ENCODE data around the gene DNMT3L. TPM values are rescaled to one million over a fixed set of nuclear protein-coding genes. Genes with fewer than 3 reads are reported as not detected.

The DNMT3L gene
- total and polyA plus RNA-seq, 7 experiments from 2014 or later, result not detected

DNA sequence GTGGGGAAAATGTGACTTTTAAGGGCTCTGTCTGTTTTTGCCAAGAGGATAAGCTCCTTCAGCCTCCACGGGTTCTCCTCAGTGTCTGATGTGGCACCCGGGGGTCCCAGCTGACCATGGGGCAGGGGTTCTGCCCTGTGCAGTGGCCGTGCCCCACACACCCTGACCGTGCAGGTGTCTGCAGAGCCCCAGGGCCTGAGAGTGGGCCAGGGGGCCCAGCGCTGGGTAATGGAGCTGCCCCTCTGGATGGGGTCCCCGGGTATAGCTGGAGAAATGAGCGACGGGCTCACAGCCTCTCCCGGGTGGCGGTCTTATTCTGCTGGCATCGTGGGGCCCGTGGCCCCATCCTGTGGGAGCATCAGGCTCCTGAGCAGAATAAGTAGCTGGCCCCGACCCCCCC, 35.2 kb upstream of the DNMT3L start:
- ATAC-seq (no peak), DNase-seq (no peak)
- Mint-ChIP-seq H3K4me3 (peak overlapping the region in 1 of 10 donors; percentile 16), H3K4me1 (peaks cover 22 to 49% (median 36%) of the 10 kb centered on the region in 7 donors), H3K9me3 (no peaks in the 10 kb centered on the region), H3K27me3 (no peaks in the 10 kb centered on the region), H3K27ac (no peak overlapping the region), H3K36me3 (peaks cover 0 to 2% (median 0%) of the 10 kb centered on the region in 5 donors)
- H3K4me3 ChIP-seq (ENCODE audit: low read length), result no peak overlapping the region
- H3K27me3 ChIP-seq (ENCODE audit: control insufficient read depth in 2 of 2, insufficient read depth in 2 of 2, low read length in 2 of 2), result no peaks in the 10 kb centered on the region
- ChIA-PET POLR2A (interaction anchor here (0.8 kb wide), 1 partner anchor 48 kb away, joined by 3 read pairs; no protein-coding TSS in a partner anchor), CTCF (interaction anchor here (0.8 to 1.2 kb wide), 3 partner anchors 24 to 780 kb away, joined by 3 to 4 read pairs (median 3); no protein-coding TSS in a partner anchor)
- H3K27ac ChIP-seq (ENCODE audit: low read depth, low read length), result no peak overlapping the region
- H3K4me1 ChIP-seq (ENCODE audit: control insufficient read depth in 2 of 2, insufficient read depth in 2 of 2, low read length in 2 of 2), result peaks cover 22 to 44% of the 10 kb centered on the region in 2 donors
- no peaks in the 10 kb centered on the region for H3K9me3 ChIP-seq (ENCODE audit: control insufficient read depth in 2 of 3, low read length in 3 of 3)
- intact Hi-C loops (cut with micrococcal nuclease), result no loop called here
- no peaks in the 10 kb centered on the region for H3K36me3 ChIP-seq (ENCODE audit: control insufficient read depth in 2 of 3, insufficient read depth in 3 of 3, low read length in 3 of 3)

DNA sequence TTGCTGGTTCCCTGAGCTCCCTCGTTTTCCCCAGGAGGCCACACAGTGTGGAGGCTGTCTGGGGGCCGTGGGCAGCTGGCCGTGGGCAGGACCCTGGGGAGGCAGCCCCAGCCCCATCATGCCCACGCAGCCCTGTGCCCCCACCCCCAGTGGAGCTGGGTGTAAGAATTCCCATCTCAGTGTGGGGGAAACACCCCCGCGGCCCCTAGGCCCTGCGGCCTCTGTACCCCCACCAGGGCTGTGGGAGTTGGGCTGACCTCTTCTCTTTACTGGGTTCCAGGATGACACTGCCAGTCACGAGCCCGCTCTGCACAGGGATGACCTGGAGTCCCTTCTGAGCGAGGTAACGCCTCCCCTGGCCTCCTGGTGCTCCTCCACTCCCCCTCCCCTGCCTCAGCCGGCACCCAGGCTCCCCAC, 34.4 kb upstream of the DNMT3L start:
- Histone ChIP-seq H3K4me3 (ENCODE audit: low read length) (no peak overlapping the region), H3K9me3 (ENCODE audit: control insufficient read depth in 2 of 3, low read length in 3 of 3) (no peaks in the 10 kb centered on the region), H3K4me1 (ENCODE audit: control insufficient read depth in 2 of 2, insufficient read depth in 2 of 2, low read length in 2 of 2) (peaks cover 18 to 36% of the 10 kb centered on the region in 2 donors), H3K27ac (ENCODE audit: low read depth, low read length) (no peak overlapping the region), H3K36me3 (ENCODE audit: control insufficient read depth in 2 of 3, insufficient read depth in 3 of 3, low read length in 3 of 3) (no peaks in the 10 kb centered on the region), H3K27me3 (ENCODE audit: control insufficient read depth in 2 of 2, insufficient read depth in 2 of 2, low read length in 2 of 2) (no peaks in the 10 kb centered on the region)
- H3K4me3 Mint-ChIP-seq, result no peak overlapping the region
- ATAC-seq (no peak), DNase-seq (no peak)
- peaks cover 0 to 2% (median 0%) of the 10 kb centered on the region in 5 donors for H3K36me3 Mint-ChIP-seq
- H3K4me1 Mint-ChIP-seq, result peaks cover 15 to 41% (median 30%) of the 10 kb centered on the region in 7 donors
- ChIA-PET POLR2A (interaction anchor here (0.5 kb wide), 1 partner anchor 211 kb away, joined by 3 read pairs; no protein-coding TSS in a partner anchor), CTCF (interaction anchor here (1.1 kb wide), 1 partner anchor 23 kb away, joined by 3 read pairs; no protein-coding TSS in a partner anchor)
- H3K9me3 Mint-ChIP-seq, result no peaks in the 10 kb centered on the region
- no peak overlapping the region for H3K27ac Mint-ChIP-seq
- H3K27me3 Mint-ChIP-seq, result no peaks in the 10 kb centered on the region
- intact Hi-C loops (cut with micrococcal nuclease), result no loop called here

GRCh38 chr21:44295646-44296045, 33.9 kb upstream of the DNMT3L start:
- H3K4me1 ChIP-seq (ENCODE audit: control insufficient read depth in 2 of 2, insufficient read depth in 2 of 2, low read length in 2 of 2), result peaks cover 14 to 31% of the 10 kb centered on the region in 2 donors
- no peak overlapping the region for H3K27ac ChIP-seq (ENCODE audit: low read depth, low read length)
- H3K4me3 ChIP-seq (ENCODE audit: low read length), result no peak overlapping the region
- no peaks in the 10 kb centered on the region for H3K9me3 Mint-ChIP-seq
- peaks cover 11 to 36% (median 27%) of the 10 kb centered on the region in 7 donors for H3K4me1 Mint-ChIP-seq
- ATAC-seq, result no peak
- no peaks in the 10 kb centered on the region for H3K36me3 ChIP-seq (ENCODE audit: control insufficient read depth in 2 of 3, insufficient read depth in 3 of 3, low read length in 3 of 3)
- H3K9me3 ChIP-seq (ENCODE audit: control insufficient read depth in 2 of 3, low read length in 3 of 3), result no peaks in the 10 kb centered on the region
- H3K27me3 Mint-ChIP-seq, result no peaks in the 10 kb centered on the region
- H3K4me3 Mint-ChIP-seq, result peak overlapping the region in 1 of 10 donors; percentile 52
- ChIA-PET POLR2A (interaction anchor here (0.5 kb wide), 1 partner anchor 210 kb away, joined by 3 read pairs; no protein-coding TSS in a partner anchor), CTCF (no interaction called here)
- no peak for DNase-seq
- H3K36me3 Mint-ChIP-seq, result peaks cover 0 to 2% (median 0%) of the 10 kb centered on the region in 5 donors
- no peaks in the 10 kb centered on the region for H3K27me3 ChIP-seq (ENCODE audit: control insufficient read depth in 2 of 2, insufficient read depth in 2 of 2, low read length in 2 of 2)
- peak overlapping the region in 6 of 9 donors; percentile 56 to 82 (median 58) for H3K27ac Mint-ChIP-seq
- intact Hi-C loops (cut with micrococcal nuclease), result no loop called here

DNA sequence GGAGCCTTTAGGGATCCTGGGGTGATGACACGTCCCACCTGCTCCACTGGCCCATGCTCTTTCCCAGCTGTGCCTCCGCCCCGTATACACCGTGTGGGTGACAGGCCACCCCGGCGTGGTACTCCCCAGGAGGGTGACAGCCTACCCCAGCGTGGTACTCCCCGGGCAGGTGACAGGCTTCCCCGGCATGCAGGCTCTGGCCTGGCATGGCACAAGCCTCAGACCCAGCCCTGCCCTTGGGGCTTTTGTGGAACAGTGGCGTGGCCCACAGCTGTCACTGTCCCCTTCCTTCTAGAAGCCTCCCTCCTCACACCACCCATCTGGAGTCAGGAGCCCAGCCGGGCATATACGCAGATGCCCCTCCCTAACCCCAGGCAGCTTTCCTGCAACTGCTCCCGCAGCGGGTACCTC, 33.5 kb upstream of the DNMT3L start:
- Mint-ChIP-seq H3K4me3 (peak overlapping the region in 4 of 10 donors; percentile 5 to 52 (median 31)), H3K9me3 (no peaks in the 10 kb centered on the region), H3K27ac (peak overlapping the region in 6 of 9 donors; percentile 56 to 89 (median 66)), H3K36me3 (peaks cover 0 to 2% (median 0%) of the 10 kb centered on the region in 5 donors), H3K4me1 (peaks cover 11 to 36% (median 27%) of the 10 kb centered on the region in 7 donors), H3K27me3 (no peaks in the 10 kb centered on the region)
- H3K36me3 ChIP-seq (ENCODE audit: control insufficient read depth in 2 of 3, insufficient read depth in 3 of 3, low read length in 3 of 3), result no peaks in the 10 kb centered on the region
- ATAC-seq, result no peak
- H3K27ac ChIP-seq (ENCODE audit: low read depth, low read length), result no peak overlapping the region
- POLR2A ChIA-PET, result interaction anchor here (0.6 kb wide), 1 partner anchor 282 kb away, joined by 3 read pairs; no protein-coding TSS in a partner anchor
- CTCF ChIA-PET, result no interaction called here
- intact Hi-C loops (cut with micrococcal nuclease), result no loop called here
- no peaks in the 10 kb centered on the region for H3K9me3 ChIP-seq (ENCODE audit: control insufficient read depth in 2 of 3, low read length in 3 of 3)
- no peak for DNase-seq
- no peak overlapping the region for H3K4me3 ChIP-seq (ENCODE audit: low read length)
- H3K27me3 ChIP-seq (ENCODE audit: control insufficient read depth in 2 of 2, insufficient read depth in 2 of 2, low read length in 2 of 2), result no peaks in the 10 kb centered on the region
- H3K4me1 ChIP-seq (ENCODE audit: control insufficient read depth in 2 of 2, insufficient read depth in 2 of 2, low read length in 2 of 2), result peaks cover 14 to 31% of the 10 kb centered on the region in 2 donors

DNA sequence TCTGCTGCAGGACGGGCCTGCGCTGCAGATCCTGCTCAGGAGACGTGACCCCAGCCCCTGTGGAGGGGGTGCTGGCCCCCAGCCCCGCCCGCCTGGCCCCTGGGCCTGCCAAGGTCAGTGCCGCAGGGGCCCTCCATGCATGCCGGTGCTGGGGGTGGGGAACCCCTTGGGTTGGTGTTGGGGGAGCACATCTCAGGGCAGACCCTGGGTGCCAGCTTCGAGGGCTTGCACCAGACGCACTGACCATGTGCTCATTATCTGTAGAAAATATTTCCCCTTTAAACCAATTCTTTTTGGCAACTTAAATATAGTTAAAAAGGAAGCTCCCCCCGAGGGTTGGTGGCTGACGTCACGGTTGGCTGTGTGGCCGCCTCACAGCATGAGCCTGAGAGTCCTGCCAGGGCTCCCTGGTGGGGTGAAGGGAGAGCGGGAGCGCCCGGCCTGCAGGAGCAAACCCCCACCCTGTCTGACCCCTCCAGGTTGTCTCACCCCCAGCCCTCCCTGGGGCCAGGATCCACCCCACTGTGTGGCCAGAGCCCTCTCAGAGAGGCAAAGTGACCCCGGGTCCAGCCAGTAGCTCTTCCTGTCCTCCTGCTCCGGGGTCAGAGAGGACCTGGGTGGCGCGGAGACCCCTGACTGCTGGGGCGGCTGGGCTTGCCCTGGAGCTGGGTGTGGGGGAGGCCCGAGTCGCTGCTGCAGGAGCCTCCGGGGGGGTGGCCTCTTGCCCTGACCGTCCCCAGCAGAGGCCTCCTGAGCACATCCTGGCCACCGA, 32.9 kb upstream of the DNMT3L start:
- CTCF ChIA-PET, result no interaction called here
- intact Hi-C loops (cut with micrococcal nuclease), result loop anchor here in 1 of 2 donors (5.0 kb wide), 1 partner anchor 383 kb away; no protein-coding TSS in a partner anchor
- peak overlapping the region in 4 of 10 donors; percentile 17 to 52 (median 43) for H3K4me3 Mint-ChIP-seq

DNA sequence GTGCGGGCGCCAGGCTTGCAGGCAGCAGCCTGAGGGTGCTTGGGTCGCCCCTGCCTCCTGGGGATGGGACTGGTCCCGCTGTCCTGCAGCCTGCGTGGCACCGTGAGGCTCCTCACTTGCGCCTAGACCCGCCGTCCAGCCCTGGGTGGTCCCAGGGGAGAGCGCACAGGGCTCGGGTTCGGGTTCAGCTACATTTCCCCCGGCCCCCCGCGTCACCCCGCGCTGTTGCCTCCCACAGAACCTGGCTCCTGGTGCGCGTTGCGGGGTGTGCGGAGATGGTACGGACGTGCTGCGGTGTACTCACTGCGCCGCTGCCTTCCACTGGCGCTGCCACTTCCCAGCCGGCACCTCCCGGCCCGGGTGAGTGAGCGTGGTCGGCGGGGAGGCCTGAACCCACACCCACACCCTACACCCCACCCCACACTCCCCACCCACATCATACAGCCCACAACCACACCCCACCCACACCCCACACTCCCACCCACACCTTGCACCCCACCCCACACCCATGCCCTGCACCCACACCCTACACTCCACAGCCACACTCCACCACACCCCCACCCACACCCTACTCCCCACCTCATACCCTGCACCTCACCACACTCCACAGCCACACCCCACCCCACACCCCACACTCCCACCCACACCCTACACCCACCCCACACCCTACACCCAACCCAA, 32.0 kb upstream of the DNMT3L start:
- intact Hi-C loops (cut with micrococcal nuclease), result loop anchor here in 1 of 2 donors (5.0 kb wide), 1 partner anchor 384 kb away; no protein-coding TSS in a partner anchor
- Mint-ChIP-seq H3K9me3 (no peaks in the 10 kb centered on the region), H3K27ac (peak overlapping the region in 1 of 9 donors; percentile 38), H3K36me3 (peaks cover 0 to 2% (median 0%) of the 10 kb centered on the region in 5 donors), H3K27me3 (no peaks in the 10 kb centered on the region), H3K4me1 (peaks cover 11 to 27% (median 22%) of the 10 kb centered on the region in 7 donors), H3K4me3 (peak overlapping the region in 6 of 10 donors; percentile 23 to 69 (median 29))
- peak; percentile 53 for ATAC-seq
- Histone ChIP-seq H3K9me3 (ENCODE audit: control insufficient read depth in 2 of 3, low read length in 3 of 3) (no peaks in the 10 kb centered on the region), H3K4me3 (ENCODE audit: low read length) (no peak overlapping the region), H3K27ac (ENCODE audit: low read depth, low read length) (no peak overlapping the region), H3K4me1 (ENCODE audit: control insufficient read depth in 2 of 2, insufficient read depth in 2 of 2, low read length in 2 of 2) (peaks cover 8 to 26% of the 10 kb centered on the region in 2 donors), H3K36me3 (ENCODE audit: control insufficient read depth in 2 of 3, insufficient read depth in 3 of 3, low read length in 3 of 3) (no peaks in the 10 kb centered on the region), H3K27me3 (ENCODE audit: control insufficient read depth in 2 of 2, insufficient read depth in 2 of 2, low read length in 2 of 2) (no peaks in the 10 kb centered on the region)
- peak in 7 of 9 donors; percentile 16 to 45 (median 31) for DNase-seq
- CTCF ChIA-PET, result no interaction called here
- POLR2A ChIA-PET, result no interaction called here

More for the DNA sequence above, 32.9 kb upstream of the DNMT3L start:
- no peak overlapping the region for H3K4me3 ChIP-seq (ENCODE audit: low read length)
- Mint-ChIP-seq H3K9me3 (no peaks in the 10 kb centered on the region), H3K27ac (peak overlapping the region in 2 of 9 donors; percentile 49 to 71), H3K4me1 (peaks cover 11 to 36% (median 27%) of the 10 kb centered on the region in 7 donors), H3K27me3 (no peaks in the 10 kb centered on the region), H3K36me3 (peaks cover 0 to 2% (median 0%) of the 10 kb centered on the region in 5 donors)
- H3K27ac ChIP-seq (ENCODE audit: low read depth, low read length), result peak overlapping the region; percentile 35
- DNase-seq (peak in 1 of 9 donors; percentile 10), ATAC-seq (no peak)
- no peaks in the 10 kb centered on the region for H3K9me3 ChIP-seq (ENCODE audit: control insufficient read depth in 2 of 3, low read length in 3 of 3)
- POLR2A ChIA-PET, result interaction anchor here (0.6 kb wide), 1 partner anchor 281 kb away, joined by 3 read pairs; no protein-coding TSS in a partner anchor
- H3K36me3 ChIP-seq (ENCODE audit: control insufficient read depth in 2 of 3, insufficient read depth in 3 of 3, low read length in 3 of 3), result no peaks in the 10 kb centered on the region
- no peaks in the 10 kb centered on the region for H3K27me3 ChIP-seq (ENCODE audit: control insufficient read depth in 2 of 2, insufficient read depth in 2 of 2, low read length in 2 of 2)
- H3K4me1 ChIP-seq (ENCODE audit: control insufficient read depth in 2 of 2, insufficient read depth in 2 of 2, low read length in 2 of 2), result peaks cover 14 to 31% of the 10 kb centered on the region in 2 donors
